HG03280 (cell line): ENCODE data around the gene CEACAM19.
"Not testable (repeated sequence)": the region's sequence is repeated elsewhere in the genome, so short reads cannot be mapped to it uniquely, and the experiment has no call there.

Experiments used
- ATAC-seq: cut with Tn5 transposase; IDR thresholded peaks from one replicate; pipeline ENCODE4 v1.9.1; 2021; ENCODE audit warnings: mild to moderate bottlenecking, moderate library complexity; ENCODE audit not compliant: unreplicated experiment

Gene CEACAM19, protein sequence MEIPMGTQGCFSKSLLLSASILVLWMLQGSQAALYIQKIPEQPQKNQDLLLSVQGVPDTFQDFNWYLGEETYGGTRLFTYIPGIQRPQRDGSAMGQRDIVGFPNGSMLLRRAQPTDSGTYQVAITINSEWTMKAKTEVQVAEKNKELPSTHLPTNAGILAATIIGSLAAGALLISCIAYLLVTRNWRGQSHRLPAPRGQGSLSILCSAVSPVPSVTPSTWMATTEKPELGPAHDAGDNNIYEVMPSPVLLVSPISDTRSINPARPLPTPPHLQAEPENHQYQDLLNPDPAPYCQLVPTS

DNA sequence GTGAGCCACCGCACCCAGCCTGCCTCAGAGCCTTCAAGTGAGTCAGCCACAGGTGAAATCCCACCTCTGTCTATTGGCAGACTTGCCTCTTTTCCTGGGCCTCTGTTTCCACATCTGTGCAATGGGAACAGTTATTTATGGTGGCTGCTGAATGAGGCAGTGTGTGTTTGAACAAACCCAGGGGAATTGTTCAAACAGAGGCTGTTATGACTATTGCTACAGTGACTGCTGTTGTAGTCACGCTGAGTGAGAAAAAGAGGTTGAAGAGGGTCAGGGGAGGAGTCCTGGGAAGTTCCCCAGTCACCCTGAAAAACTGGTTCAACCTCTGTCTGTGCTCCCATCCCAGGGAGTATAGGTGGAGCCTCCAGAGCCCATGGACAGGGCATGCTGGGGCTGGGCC, at the start of gene CEACAM19:
Gene CEACAM19, plus strand, starts transcription at position 83 of the 400 bp plus-strand sequence. CDS start 450 bp downstream, outside the sequence.
- no peak for ATAC-seq

DNA sequence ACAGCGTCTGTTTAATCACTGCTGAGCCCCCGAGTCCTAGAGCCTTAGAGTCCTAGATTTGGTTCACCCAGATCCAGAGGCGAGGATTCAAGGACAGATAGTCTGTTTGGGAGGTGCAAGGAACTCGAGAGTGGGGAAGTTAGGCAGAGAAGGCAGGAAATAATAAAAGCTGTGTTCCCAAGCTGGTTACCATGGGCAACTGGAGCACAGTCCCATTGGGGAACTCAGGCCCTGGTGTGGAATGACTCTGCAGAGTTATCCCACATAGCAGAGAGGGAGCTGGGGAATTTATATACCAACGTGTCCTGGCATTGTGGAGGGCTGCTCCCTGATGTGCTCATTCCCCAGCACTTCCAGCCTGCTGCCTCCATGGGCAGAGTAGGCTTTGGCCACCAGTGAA, 48.2 kb upstream of the CEACAM19 start:
- ATAC-seq, result no peak

DNA sequence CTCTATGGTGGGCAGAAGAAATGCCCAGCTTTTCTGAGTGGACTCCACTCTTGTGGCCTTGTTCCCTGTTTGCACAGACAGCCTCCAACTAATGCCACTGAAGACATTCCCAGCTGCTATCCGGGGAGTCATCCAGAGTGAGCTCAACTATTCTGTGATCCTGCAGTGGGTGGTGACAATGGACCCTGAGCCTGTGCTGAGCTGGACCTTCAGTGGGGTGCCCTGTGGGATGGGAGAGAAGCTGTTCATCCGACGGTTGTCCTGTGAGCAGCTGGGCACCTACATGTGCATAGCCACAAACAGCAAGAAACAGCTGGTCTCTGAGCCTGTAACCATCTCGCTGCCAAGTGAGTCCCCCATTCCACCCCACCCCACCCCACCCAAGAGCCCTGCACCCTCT, 47.7 kb upstream of the CEACAM19 start:
- ATAC-seq, result no peak

DNA sequence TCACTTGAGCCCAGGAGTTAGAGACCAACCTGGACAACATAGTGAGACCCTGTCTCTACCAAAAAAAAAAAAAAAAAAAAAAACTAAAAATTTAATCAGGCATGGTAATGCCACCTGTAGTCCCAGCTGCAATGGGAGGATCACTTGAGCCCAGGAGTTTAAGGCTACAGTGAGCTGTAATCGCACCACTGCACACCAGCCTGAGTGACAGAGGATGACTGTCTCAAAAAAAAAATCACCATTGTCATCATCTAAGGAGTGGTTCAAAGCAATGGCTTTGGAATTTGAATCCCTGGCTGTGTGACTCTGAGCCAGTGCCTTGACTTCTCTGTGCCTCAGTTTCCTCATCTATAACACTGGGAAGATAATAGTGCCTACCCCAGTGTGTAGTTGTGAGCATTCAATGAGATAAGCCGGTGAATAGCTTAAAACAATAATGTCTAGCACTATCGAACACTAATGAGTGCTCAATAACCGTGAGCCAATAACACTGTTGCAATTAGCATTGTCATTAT, 46.4 kb upstream of the CEACAM19 start:
- ATAC-seq, result no peak

DNA sequence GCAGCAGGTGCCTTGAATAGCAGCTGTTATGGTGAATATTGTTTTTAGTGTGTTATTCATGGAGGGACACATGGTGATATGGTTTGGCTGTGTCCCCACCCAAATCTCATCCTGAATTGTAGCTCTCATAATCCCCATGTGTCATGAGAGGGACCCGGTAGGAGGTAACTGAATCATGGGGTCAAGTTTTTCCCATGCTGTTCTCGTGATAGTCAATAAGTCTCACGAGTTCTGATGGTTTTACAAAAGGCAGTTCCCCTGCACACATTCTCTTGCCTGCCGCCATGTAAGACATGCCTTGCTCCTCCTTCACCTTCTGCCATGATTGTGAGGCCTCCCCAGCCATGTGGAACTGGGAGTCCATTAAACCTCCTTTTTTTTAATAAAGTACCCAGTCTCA, 45.6 kb upstream of the CEACAM19 start:
- not testable (repeated sequence) for ATAC-seq

DNA sequence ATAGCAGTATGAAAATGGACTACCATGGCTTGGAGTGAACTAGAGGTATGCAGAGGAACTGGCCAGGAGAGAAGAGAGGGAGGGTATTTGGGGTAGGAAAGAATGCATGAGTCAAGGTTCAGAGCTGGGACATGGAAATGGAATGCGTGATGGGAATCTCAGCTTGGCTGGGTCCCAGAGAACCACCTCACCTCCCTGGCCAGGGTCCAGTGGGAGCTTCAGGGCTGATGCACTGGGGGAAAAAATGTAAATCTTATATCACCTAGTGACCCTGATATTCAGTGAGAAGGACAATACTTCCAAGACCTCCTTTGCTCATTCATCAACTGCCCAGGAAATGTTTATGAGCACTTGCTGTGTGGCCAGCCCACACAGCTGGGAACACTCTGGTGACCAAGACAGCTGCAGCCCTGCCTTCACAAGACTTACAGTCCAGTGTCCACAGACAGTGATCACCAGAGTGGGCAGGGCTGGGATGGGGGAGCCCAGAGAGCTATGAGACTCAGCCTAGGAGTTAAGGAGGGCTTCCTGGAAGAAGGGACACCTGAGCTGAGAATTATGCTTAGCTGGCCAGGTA, 45.1 kb upstream of the CEACAM19 start:
- ATAC-seq, result no peak

DNA sequence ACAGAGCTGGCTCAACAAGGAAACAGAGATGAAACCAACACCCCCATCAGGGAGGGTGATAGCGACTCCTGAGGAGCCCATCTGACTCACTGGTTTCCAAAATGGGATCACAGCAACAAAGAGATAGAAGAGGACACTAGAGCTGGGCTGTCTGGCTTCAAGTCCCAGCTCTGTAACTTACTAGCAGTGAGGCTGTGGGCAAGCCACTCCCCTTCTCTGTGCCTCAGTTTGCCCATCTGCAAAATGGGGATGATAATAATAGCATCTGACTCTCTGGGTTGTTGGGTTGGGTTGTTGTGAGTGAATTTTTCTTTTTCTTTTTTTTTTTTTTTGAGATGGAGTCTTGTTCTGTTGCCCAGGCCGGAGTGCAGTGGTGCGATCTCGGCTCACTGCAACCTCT, 43.7 kb upstream of the CEACAM19 start:
- ATAC-seq, result no peak

DNA sequence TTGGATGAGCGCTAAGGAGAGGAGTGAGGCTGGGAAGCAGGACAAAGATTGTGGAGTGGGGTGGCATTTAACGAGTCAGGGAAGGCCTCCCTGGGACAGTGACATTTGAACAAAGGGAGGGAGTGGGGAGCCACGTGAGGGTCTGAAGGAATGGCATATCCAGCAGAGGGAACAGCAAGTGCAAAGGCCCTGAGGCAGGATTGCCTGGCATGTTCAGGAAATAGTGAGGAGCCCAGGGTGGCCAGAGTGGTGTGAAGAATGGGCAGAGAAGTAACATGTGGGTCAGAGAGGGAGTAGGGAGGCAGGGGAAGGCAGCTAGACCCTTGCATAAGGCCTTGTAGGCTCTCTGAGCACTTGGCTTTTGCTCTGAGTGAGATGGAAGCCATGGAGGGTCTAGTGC, 42.5 kb upstream of the CEACAM19 start:
- no peak for ATAC-seq

DNA sequence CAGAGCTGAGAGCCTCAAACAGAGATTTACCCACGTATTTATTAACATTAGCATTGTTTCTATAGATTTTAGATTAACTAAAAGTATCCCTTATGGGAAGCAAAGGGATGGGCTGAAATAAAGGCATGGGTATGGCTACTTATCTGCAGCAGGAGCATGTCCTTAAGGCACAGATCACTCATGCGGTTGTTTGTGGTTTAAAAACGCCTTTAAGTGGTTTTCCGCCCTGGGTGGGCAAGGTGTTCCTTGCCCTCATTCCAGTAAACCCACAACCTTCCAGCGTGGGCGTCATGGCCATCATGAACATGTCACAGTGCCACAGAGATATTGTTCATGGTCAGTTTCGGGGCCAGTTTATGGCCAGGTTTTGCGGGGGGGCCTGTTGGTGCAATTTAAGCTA, 39.7 kb upstream of the CEACAM19 start:
- ATAC-seq, result not testable (repeated sequence)

DNA sequence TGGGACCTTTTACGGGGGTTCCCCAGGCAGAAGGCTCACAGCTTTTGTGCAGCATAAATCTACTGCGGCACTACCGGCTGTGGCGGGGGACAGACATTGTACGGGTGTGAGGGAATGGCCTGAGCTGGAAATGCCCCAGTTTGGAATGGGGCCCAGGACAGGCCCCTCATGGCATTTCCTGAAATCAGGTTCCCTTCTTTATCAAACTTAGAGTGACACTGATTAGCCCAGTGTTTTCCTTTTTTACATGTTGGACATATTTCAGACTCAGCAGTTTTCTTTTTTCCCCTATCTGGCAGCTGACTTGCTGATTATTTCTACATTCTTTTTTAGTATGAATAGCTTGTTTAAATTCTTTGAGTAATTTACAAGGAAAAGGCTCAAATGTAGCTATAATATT, 37.2 kb upstream of the CEACAM19 start:
- ATAC-seq, result not testable (repeated sequence)

DNA sequence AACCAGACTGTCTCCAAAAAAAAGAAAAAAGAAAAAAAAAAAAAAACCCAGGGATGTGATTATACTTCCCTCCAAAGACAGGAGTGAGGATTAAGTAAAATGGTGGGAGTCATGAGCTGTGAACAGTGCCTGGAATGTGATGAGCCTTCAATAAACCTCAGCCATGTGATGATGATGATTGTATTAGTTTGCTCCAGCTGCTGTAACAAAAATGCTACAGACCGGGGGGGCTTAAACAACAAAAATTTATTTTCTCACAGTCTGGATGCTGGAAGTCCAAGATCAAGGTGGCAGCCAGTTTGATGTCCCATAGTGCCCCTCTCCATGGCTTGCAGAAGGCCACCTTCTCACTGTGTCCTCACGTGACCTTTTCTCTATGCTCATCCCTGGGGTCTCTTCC, 36.5 kb upstream of the CEACAM19 start:
- ATAC-seq, result no peak

DNA sequence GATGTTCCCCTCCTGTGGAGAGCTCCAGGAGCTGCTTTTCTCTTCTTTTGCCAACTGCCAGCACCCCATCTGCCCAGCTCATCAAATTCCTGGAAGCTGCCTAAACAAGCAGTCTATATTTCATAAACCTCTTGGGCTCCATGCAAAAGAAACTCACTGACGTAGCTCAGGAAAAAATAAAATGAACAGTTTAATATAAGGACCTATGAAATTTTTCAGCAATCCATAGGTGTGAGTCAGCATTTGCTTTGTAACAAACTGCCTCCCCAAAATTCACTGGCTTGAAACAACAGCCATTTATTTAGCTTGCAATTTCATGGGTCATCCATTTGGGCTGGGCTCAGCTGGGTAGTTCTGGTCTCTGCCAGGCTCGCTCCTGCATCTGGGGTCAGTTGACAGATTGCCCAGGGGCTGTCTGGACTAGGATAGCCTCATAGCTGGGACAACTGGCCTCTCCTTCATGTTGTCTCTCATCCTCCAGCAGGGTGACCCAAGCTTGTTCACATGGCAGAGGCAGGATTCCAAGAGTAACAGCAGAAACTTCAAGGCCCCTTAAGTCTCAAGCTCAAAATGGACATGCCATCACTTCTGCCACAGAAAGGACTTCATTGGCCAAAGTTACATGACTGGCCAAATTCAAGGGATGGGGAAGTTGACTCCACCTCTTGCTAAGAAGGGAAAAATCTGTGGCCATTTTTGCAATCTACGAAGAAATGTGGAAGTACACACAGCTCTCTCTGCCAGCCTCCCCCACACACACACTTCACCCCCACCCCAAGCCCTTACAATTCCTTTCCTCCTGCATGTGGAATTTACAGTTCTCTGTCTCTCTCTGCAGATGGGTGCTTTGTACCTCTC, 35.5 kb upstream of the CEACAM19 start:
- no peak for ATAC-seq

DNA sequence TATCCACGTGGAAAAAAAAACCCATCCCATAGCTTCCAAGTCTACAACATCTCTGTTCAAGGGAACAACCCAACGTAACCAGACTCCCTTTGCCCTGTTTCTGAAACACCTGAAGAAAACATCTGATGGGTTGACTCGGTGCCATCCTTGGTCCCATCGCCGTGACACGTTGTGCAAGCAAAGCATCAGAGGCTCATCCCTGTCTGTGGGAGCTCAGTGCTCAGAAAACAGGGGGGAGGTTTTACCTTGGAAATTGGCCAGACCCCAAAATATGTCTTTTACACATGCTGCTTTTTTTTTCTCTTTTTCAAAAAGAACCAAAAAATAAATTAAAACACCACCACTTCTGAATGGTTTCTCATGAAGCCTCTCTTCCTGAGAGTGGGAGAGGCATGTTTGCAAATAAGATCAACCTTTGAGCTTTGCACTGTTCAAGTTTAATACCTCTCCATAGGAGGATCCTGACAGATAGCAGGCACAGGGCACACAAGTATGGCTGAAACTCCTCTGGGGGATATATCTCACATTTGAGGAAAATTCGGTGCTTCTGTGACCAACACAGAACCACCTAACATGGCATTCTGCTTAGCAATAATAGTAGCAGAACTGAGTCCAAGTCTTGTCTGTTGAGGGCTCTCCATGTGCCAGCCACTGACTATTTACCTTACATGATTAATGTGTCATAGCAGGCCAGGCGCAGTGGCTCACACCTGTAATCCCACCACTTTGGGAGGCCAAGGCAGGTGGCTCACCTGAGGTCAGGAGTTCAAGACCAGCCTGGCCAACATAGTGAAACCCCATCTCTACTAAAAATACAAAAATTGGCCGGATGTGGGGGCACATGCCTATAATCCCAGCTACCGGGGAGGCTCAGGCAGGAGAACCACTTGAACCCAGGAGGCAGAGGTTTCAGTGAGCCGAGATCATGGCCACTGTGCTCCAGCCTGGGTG, 34.6 kb upstream of the CEACAM19 start:
- no peak for ATAC-seq

DNA sequence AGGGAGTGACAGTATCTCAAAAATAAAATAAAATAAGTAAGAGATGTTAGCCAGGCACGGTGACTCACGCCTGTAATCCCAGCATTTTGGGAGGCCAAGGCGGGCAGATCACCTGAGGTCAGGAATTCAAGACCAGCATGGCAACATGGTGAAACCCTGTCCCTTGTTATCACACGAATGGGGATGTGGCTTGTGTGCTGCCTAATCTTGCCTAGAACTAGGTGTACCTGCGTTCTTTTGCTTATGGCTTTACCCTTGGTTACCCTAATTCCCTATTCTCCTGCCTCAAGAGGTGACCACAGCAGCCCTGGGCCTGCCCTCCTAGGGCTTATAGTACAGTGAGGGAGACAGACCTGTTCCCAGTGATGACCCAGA, 33.9 kb upstream of the CEACAM19 start:
- no peak for ATAC-seq

DNA sequence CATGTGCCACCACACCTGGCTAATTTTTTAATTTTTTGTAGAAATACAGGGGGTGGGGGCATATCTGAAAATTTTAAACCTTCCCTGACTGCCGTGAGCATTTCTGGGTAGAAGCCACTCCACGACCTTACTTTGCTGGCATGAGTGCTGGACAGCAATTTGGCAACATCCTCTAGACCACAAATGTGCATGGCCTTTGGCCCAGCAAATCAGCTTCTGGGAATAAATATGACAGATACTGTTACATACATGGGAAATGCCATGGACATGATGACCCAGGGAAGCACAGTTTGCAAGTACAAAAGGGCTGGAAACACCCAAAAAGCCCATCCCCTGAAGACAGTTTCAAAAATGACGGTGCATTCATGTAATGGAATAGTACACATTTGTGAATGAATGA, 30.8 kb upstream of the CEACAM19 start:
- no peak for ATAC-seq

DNA sequence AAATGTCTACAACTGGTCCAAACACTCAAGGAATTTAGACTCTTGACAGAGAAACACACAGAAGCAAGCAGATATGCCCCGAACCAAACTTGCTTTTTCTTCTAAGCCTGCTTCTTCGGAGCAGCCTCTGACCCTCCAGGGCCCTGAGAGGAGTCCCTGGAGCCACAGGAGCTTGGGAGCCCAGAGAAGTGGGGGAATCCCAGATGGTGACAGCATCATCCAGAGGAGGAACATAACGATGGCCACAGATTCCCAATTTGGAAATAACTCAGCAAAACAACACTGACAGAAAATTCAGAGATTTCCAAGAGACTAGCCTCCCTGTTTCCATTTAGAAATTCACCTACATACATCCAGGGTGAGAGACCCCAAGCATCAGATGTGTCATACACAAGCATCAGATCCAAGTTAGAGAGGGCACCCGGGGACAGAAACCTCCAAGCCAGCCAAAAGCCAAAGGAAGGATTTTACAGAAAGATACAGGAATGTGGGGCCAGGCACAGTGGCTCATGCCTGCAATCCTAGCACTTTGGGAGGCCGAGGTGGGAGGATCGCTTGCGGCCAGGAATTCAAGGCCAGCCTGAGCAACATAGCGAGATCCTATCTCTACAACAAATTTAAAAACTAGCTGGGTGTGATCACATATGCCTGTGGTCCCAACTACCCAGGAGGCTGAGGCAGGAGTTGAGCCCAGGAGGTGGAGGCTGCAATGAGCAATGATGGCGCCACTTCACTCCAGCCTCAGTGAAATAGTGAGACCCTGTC, 29.6 kb upstream of the CEACAM19 start:
- ATAC-seq, result no peak

DNA sequence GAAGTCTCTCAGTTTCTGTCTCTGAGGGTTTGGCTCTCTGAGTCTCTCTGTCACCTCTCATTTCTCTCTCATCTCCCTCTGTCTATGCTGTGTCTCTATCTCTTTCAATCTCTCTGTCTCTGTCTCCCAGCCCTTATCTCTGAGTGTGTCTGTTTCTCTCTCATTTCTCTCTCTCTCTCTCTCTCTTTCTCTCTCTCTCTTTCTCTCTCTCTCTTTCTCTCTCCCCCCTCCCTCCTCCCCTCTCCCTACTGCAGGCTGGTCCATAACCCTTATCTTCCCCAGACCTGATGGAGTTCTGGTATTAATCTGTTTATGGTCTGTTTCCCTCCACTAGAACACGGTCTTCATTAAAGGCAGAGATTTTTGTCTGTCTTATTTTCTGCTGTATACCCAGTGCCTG, 28.9 kb upstream of the CEACAM19 start:
- ATAC-seq, result no peak

DNA sequence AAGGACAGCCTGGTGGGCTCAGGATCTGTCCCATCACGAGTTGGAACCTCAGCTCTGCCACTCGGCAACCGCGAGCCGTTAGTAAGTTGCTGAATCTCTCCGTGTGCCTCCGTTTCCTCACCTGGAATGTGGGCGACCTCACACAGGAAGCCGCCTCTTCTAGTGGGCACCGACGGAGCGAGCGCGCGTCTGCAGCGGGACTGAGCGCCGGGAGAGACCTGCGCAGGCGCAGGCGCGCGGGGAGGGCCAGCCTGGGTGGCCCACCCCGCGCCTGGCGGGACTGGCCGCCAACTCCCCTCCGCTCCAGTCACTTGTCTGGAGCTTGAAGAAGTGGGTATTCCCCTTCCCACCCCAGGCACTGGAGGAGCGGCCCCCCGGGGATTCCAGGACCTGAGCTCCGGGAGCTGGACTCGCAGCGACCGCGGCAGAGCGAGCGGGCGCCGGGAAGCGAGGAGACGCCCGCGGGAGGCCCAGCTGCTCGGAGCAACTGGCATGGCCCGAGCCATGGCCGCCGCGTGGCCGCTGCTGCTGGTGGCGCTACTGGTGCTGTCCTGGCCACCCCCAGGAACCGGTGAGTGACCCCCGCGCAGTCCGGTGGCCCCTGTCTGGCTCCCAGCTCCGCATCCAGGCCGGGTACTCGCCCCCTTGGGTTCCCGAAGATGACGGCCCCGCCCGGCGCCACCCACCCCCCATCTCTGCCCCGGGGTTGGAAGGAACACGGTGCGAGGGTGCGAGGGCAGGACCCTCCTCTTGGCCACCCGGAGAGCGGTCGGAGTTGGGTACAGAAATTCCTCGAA, 27.5 kb upstream of the CEACAM19 start, which contains the start of gene PVR:
Gene PVR, plus strand, starts transcription at position 306 of the 797 bp plus-strand sequence. Its CDS starts 187 bp downstream, at position 493.
- ATAC-seq, result no peak
